ENCODE results near the gene HAAO. TPM values are rescaled to one million over a fixed set of nuclear protein-coding genes. Genes with fewer than 3 reads are reported as not detected.

The HAAO gene
- 3.1 and 4.2 TPM in 2 replicates for polyA plus RNA-seq (2011; rRNA removed)
- polyA minus RNA-seq (2011; rRNA and poly(A)+ RNA removed): 3.5 and 3.9 TPM in 2 replicates

DNA sequence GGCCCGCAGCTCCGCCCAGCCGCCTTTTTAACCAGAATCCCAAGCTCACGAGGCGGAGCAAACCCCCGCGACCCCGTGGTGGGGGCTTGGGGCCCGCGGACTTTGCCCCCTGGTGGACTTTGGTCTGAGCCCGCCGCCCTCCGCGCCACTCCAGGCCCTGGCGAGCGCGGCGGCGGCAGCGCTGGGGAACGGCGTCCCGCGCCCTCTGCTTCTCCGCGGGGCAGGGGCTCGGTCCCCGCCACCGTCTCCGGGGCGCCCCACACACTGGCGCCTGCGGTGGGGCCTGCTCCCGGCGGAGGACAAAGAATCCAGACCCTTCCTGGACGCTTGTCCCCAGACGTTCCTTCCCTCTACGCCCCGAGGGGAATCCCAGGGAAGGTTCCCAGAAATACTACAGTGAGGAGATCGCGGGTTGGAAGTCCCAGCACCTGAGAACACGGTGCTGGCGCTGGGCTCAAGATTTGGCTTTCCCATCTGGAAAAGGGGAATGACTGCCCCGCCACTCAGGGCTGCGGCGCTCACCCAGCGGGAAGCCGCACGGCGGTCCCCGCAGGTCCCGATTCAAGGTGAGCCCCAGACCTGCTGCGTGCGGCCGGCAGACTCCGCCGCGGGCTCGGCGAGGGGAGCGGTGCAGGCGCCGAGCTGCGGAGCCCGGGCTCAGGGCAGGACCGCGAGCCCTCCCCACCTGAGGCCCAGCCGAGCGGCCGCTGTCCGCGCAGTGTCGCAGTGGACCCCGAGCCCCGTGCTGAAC, at the start of gene HAAO:
TSS of gene HAAO (minus strand) at position 1 of the 751 bp plus-strand sequence. CDS start 47 bp downstream, outside the sequence.
- TF ChIP-seq, protein P1, sequence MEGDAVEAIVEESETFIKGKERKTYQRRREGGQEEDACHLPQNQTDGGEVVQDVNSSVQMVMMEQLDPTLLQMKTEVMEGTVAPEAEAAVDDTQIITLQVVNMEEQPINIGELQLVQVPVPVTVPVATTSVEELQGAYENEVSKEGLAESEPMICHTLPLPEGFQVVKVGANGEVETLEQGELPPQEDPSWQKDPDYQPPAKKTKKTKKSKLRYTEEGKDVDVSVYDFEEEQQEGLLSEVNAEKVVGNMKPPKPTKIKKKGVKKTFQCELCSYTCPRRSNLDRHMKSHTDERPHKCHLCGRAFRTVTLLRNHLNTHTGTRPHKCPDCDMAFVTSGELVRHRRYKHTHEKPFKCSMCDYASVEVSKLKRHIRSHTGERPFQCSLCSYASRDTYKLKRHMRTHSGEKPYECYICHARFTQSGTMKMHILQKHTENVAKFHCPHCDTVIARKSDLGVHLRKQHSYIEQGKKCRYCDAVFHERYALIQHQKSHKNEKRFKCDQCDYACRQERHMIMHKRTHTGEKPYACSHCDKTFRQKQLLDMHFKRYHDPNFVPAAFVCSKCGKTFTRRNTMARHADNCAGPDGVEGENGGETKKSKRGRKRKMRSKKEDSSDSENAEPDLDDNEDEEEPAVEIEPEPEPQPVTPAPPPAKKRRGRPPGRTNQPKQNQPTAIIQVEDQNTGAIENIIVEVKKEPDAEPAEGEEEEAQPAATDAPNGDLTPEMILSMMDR (IDR thresholded peaks at IDR 0.05; ENCODE audit: low read depth, low read length): no peak
- no peak within 1 kb of the TSS for H3K27ac ChIP-seq (ENCODE audit: low read depth, low read length)
- ChIA-PET CTCF (no interaction called here), POLR2A (interaction anchor here (1.8 kb wide), 1 partner anchor 17 kb away, joined by 8 read pairs; no protein-coding TSS in a partner anchor)
- H3K9me3 ChIP-seq (ENCODE audit: control insufficient read depth, insufficient read depth, low read length): peaks cover 3% of the 10 kb centered on the region; the same call in 1 of the 2 replicates
- peak within 1 kb of the TSS; percentile 40 for H3K4me3 ChIP-seq (ENCODE audit: low read depth, low read length)
- H3K27me3 ChIP-seq (ENCODE audit: control insufficient read depth, insufficient read depth, low read length): peaks cover 14% of the 10 kb centered on the region
- DNase-seq (ENCODE audit: low read depth, low spot score): no peak

DNA sequence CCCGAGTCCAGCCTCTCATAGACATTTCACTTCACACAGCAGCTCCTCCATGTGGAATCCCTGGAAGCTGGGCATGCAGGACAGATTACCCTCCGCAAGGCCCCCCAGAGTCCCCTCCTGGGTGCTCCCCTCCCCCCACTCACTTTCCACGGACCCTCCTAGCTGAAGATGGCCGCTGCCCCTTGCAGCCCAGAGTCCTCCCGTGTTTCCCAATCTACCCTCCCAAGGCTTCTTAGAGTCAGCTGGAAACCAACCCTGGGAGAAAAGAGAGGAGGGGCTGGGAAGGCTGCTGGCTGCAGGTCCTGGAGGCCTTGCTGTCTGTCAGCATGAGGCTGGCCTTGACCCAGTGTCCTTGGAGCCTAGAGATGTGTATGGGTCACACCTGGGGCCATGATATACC, 49.0 kb upstream of the HAAO start:
- H3K27me3 ChIP-seq (ENCODE audit: control insufficient read depth, insufficient read depth, low read length): no peaks in the 10 kb centered on the region
- peaks cover 3% of the 10 kb centered on the region; the same call in 1 of the 2 replicates for H3K9me3 ChIP-seq (ENCODE audit: control insufficient read depth, insufficient read depth, low read length)
- TF ChIP-seq, protein P1 (IDR thresholded peaks at IDR 0.05; ENCODE audit: low read depth, low read length): no peak
- H3K27ac ChIP-seq (ENCODE audit: low read depth, low read length): no peak overlapping the region
- ChIA-PET CTCF (no interaction called here), POLR2A (interaction anchor here (1.0 kb wide), 1 partner anchor 104 kb away, joined by 4 read pairs; no protein-coding TSS in a partner anchor)
- DNase-seq (ENCODE audit: low read depth, low spot score): no peak
- no peak overlapping the region for H3K4me3 ChIP-seq (ENCODE audit: low read depth, low read length)

DNA sequence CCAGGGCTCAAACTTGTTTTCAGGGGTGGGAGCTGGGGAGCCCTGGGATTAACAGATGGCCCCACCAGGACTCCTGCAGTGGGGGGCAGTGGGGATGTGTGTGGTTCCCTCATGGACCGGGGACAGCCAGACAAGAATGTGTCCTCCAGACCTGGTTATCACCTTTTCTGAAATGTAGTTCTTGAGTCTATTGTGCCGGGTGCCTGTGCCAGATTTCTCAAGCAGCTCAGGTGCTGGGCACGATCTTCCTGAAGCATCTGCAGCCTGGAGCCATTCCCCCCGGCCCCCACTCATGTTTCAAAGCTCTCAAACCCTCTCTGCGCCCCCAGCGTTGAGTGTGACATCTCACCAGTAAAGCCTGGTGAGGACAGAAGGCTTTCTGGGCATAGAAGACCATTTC, 48.4 kb upstream of the HAAO start:
- DNase-seq (ENCODE audit: low read depth, low spot score): no peak
- ChIA-PET POLR2A (interaction anchor here (1.0 kb wide), 1 partner anchor 105 kb away, joined by 4 read pairs; no protein-coding TSS in a partner anchor), CTCF (no interaction called here)
- H3K27me3 ChIP-seq (ENCODE audit: control insufficient read depth, insufficient read depth, low read length): no peaks in the 10 kb centered on the region
- H3K4me3 ChIP-seq (ENCODE audit: low read depth, low read length): no peak overlapping the region
- H3K27ac ChIP-seq (ENCODE audit: low read depth, low read length): no peak overlapping the region
- peaks cover 3% of the 10 kb centered on the region; the same call in 1 of the 2 replicates for H3K9me3 ChIP-seq (ENCODE audit: control insufficient read depth, insufficient read depth, low read length)
- TF ChIP-seq, protein P1 (IDR thresholded peaks at IDR 0.05; ENCODE audit: low read depth, low read length): no peak

DNA sequence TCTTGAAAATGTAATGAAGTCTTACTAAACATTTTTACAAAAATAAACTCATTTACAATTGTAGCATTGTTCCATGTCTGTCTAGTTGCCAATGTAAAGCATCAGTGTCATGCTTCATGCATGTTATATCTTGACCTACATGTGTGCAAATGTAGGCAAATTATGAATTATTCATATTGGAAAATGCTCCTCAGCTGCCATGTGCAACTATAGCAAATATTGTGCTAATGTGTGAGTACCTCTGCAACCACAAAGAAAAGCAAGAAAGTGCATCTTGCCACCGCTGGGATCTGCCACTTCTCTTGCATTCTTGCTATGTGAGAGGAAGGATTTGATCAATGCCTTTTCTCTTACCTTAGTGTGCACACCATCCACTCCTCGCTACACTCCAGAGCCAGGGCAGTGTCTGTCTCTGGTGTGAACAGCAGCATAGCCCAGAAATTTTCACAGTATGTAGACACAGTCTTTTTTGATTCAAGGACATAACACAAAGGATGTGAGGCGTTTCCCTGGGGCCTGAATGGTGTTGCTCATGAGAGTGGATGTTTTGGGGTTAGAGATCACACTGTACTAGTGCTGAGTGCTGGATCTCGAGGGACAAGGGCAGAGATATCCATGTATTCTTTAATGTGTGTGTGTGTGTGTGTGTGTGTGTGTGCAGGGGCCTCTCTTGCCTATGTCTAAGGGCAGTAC, 47.6 kb upstream of the HAAO start:
- peaks cover 3% of the 10 kb centered on the region; the same call in 1 of the 2 replicates for H3K9me3 ChIP-seq (ENCODE audit: control insufficient read depth, insufficient read depth, low read length)
- ChIA-PET POLR2A (interaction anchor here (0.8 kb wide), 1 partner anchor 29 kb away, joined by 4 read pairs; no protein-coding TSS in a partner anchor), CTCF (interaction anchor here (0.8 to 1.2 kb wide), 3 partner anchors 12 to 27 kb away, joined by 3 to 6 read pairs (median 6); no protein-coding TSS in a partner anchor)
- DNase-seq (ENCODE audit: low read depth, low spot score): no peak
- no peaks in the 10 kb centered on the region for H3K27me3 ChIP-seq (ENCODE audit: control insufficient read depth, insufficient read depth, low read length)
- no peak overlapping the region for H3K27ac ChIP-seq (ENCODE audit: low read depth, low read length)
- TF ChIP-seq, protein P1 (IDR thresholded peaks at IDR 0.05; ENCODE audit: low read depth, low read length): no peak
- H3K4me3 ChIP-seq (ENCODE audit: low read depth, low read length): no peak overlapping the region

All from AG04450 (cell line).